GM23338 (cell line): ENCODE measurements around the gene HELZ. TPM values are rescaled to one million over a fixed set of nuclear protein-coding genes. Genes with fewer than 3 reads are reported as not detected.

Experiments used
- ATAC-seq: fragments of 200-7000 bp; cut with Tn5 transposase; 3 replicates; pipeline ENCODE4 v1.9.1; 2020
- DNase-seq: peaks from one replicate; pipeline ENCODE4 v3.0.0-alpha.2; 2015; ENCODE audit warnings: low spot score
- H2AFZ ChIP-seq: fragments of 200-600 bp; sonication (generic); 2 replicates; pipeline ENCODE4 v1.8.0; 2016; ENCODE audit warnings: antibody characterized with exemption, mild to moderate bottlenecking, moderate library complexity
- H3F3A ChIP-seq: fragments of 200-600 bp; sonication (generic); replicated peaks from 2 replicates; pipeline ENCODE4 v1.8.0; 2017; ENCODE audit warnings: antibody characterized with exemption, mixed run types, low read depth
- H3K27ac ChIP-seq: fragments of 200-600 bp; sonication (generic); 2 replicates; pipeline ENCODE4 v1.6.1; 2016; ENCODE audit warnings: low read depth
- H3K27me3 ChIP-seq: fragments of 200-600 bp; sonication (generic); 2 replicates; pipeline ENCODE4 v1.8.0; 2016; ENCODE audit warnings: mild to moderate bottlenecking, mixed run types, moderate library complexity; ENCODE audit not compliant: insufficient read depth
- H3K36me3 ChIP-seq: fragments of 200-600 bp; sonication (generic); 2 replicates; pipeline ENCODE4 v1.8.0; 2016; ENCODE audit warnings: mild to moderate bottlenecking; ENCODE audit not compliant: insufficient read depth
- H3K4me1 ChIP-seq: fragments of 200-600 bp; sonication (generic); 2 replicates; pipeline ENCODE4 v1.8.0; 2016; ENCODE audit warnings: mild to moderate bottlenecking, moderate library complexity; ENCODE audit not compliant: insufficient read depth
- H3K4me2 ChIP-seq: fragments of 200-600 bp; sonication (generic); 2 replicates; pipeline ENCODE4 v1.7.1; 2017; ENCODE audit warnings: mixed run types
- H3K4me3 ChIP-seq: fragments of 200-600 bp; sonication (generic); 2 replicates; pipeline ENCODE4 v1.6.1; 2016; ENCODE audit warnings: mixed run types
- H3K79me2 ChIP-seq: fragments of 200-600 bp; sonication (generic); replicated peaks from 2 replicates; pipeline ENCODE4 v1.8.0; 2017; ENCODE audit warnings: mild to moderate bottlenecking; ENCODE audit not compliant: insufficient read depth
- H3K9me2 ChIP-seq: fragments of 200-600 bp; sonication (generic); 2 replicates; pipeline ENCODE4 v1.8.0; 2017; ENCODE audit not compliant: insufficient read depth
- H4K20me1 ChIP-seq: fragments of 200-600 bp; sonication (generic); replicated peaks from 2 replicates; pipeline ENCODE4 v1.8.0; 2017; ENCODE audit warnings: mild to moderate bottlenecking; ENCODE audit not compliant: insufficient read depth
- H3K27ac Mint-ChIP-seq: 2 replicates; pipeline ENCODE4 v1.8.0; 2020; ENCODE audit warnings: inconsistent platforms, mild to moderate bottlenecking, moderate library complexity, mixed read lengths
- H3K27me3 Mint-ChIP-seq: 3 replicates; pipeline ENCODE4 v1.8.0; 2022; ENCODE audit warnings: low read depth, mild to moderate bottlenecking, moderate library complexity, mixed read lengths, inconsistent platforms; ENCODE audit not compliant: insufficient read depth, poor library complexity
- H3K36me3 Mint-ChIP-seq: 3 replicates; pipeline ENCODE4 v1.8.0; 2021; ENCODE audit warnings: low read depth, mild to moderate bottlenecking, inconsistent platforms, moderate library complexity, mixed read lengths
- H3K4me1 Mint-ChIP-seq: 3 replicates; pipeline ENCODE4 v1.8.0; 2020; ENCODE audit warnings: mild to moderate bottlenecking, inconsistent platforms, mixed read lengths
- H3K4me3 Mint-ChIP-seq: 3 replicates; pipeline ENCODE4 v1.8.0; 2021; ENCODE audit warnings: moderate library complexity, mild to moderate bottlenecking, inconsistent platforms, mixed read lengths
- H3K9me3 Mint-ChIP-seq: 3 replicates; pipeline ENCODE4 v1.8.0; 2020; ENCODE audit warnings: moderate library complexity, mild to moderate bottlenecking, inconsistent platforms, mixed read lengths
- CREB1 ChIP-seq: fragments of 250-450 bp; sonication (Bioruptor Pico); IDR thresholded peaks from 2 replicates; pipeline ENCODE4 v1.5.0; 2020; ENCODE audit warnings: low read depth, mild to moderate bottlenecking, moderate library complexity
- EZH2 ChIP-seq: fragments of 200-600 bp; sonication (generic); IDR thresholded peaks from one replicate; pipeline ENCODE4 v1.8.0; 2017; ENCODE audit warnings: antibody characterized with exemption, mild to moderate bottlenecking, low read depth; ENCODE audit not compliant: unreplicated experiment
- EZH2phosphoT487 ChIP-seq: fragments of 200-600 bp; sonication (generic); IDR thresholded peaks from one replicate; pipeline ENCODE4 v1.8.1; 2018; ENCODE audit warnings: antibody characterized with exemption; ENCODE audit not compliant: unreplicated experiment
- POLR2AphosphoS5 ChIP-seq: IDR thresholded peaks from 2 replicates; pipeline ENCODE4 v1.6.1; 2016; ENCODE audit warnings: antibody characterized with exemption, low read depth
- STAT1 ChIP-seq: IDR thresholded peaks from one replicate; pipeline ENCODE4 v1.6.1; 2016; ENCODE audit warnings: antibody characterized with exemption; ENCODE audit not compliant: unreplicated experiment
- ZNF114 ChIP-seq: fragments of 250-450 bp; sonication (Bioruptor Pico); IDR thresholded peaks from 2 replicates; pipeline ENCODE4 v1.5.0; 2020; ENCODE audit warnings: mild to moderate bottlenecking, moderate library complexity
- ZNF331 ChIP-seq: fragments of 250-450 bp; sonication (Bioruptor Pico); IDR thresholded peaks from 2 replicates; pipeline ENCODE4 v1.5.0; 2020; ENCODE audit warnings: low read depth, mild to moderate bottlenecking, moderate library complexity
- polyA plus RNA-seq: library from polyadenylated mRNA; unstranded; fragments of >200 nt; fragmentation: Nextera tagmentation; extraction: Ambion mirVana; gene quantifications from 2 replicates; pipeline ENCODE4 v1.2.1, GENCODE V29; 2016
- total RNA-seq: library from RNA; depleted of rRNA; stranded (reverse); fragments of >200 nt; shearing (Covaris generic); gene quantifications from 2 replicates; pipeline ENCODE4 v1.2.3, GENCODE V29; 2014
- TF ChIP-seq, protein P1 (sequence below): fragments of 250-450 bp; sonication (Bioruptor Pico); IDR thresholded peaks from 2 replicates; pipeline ENCODE4 v1.5.0; 2020; ENCODE audit warnings: mild to moderate bottlenecking, moderate library complexity
- TF ChIP-seq, protein P2 (sequence below): IDR thresholded peaks from 2 replicates; pipeline ENCODE4 v1.6.1; 2016; ENCODE audit warnings: antibody characterized with exemption
- TF ChIP-seq, protein P3 (sequence below): IDR thresholded peaks from one replicate; pipeline ENCODE4 v1.6.1; 2018; ENCODE audit warnings: antibody characterized with exemption; ENCODE audit not compliant: unreplicated experiment

Gene HELZ
- total and polyA plus RNA-seq, 2 experiments from 2014 or later: 38.9 to 62.0 TPM

- TF ChIP-seq, protein P1, sequence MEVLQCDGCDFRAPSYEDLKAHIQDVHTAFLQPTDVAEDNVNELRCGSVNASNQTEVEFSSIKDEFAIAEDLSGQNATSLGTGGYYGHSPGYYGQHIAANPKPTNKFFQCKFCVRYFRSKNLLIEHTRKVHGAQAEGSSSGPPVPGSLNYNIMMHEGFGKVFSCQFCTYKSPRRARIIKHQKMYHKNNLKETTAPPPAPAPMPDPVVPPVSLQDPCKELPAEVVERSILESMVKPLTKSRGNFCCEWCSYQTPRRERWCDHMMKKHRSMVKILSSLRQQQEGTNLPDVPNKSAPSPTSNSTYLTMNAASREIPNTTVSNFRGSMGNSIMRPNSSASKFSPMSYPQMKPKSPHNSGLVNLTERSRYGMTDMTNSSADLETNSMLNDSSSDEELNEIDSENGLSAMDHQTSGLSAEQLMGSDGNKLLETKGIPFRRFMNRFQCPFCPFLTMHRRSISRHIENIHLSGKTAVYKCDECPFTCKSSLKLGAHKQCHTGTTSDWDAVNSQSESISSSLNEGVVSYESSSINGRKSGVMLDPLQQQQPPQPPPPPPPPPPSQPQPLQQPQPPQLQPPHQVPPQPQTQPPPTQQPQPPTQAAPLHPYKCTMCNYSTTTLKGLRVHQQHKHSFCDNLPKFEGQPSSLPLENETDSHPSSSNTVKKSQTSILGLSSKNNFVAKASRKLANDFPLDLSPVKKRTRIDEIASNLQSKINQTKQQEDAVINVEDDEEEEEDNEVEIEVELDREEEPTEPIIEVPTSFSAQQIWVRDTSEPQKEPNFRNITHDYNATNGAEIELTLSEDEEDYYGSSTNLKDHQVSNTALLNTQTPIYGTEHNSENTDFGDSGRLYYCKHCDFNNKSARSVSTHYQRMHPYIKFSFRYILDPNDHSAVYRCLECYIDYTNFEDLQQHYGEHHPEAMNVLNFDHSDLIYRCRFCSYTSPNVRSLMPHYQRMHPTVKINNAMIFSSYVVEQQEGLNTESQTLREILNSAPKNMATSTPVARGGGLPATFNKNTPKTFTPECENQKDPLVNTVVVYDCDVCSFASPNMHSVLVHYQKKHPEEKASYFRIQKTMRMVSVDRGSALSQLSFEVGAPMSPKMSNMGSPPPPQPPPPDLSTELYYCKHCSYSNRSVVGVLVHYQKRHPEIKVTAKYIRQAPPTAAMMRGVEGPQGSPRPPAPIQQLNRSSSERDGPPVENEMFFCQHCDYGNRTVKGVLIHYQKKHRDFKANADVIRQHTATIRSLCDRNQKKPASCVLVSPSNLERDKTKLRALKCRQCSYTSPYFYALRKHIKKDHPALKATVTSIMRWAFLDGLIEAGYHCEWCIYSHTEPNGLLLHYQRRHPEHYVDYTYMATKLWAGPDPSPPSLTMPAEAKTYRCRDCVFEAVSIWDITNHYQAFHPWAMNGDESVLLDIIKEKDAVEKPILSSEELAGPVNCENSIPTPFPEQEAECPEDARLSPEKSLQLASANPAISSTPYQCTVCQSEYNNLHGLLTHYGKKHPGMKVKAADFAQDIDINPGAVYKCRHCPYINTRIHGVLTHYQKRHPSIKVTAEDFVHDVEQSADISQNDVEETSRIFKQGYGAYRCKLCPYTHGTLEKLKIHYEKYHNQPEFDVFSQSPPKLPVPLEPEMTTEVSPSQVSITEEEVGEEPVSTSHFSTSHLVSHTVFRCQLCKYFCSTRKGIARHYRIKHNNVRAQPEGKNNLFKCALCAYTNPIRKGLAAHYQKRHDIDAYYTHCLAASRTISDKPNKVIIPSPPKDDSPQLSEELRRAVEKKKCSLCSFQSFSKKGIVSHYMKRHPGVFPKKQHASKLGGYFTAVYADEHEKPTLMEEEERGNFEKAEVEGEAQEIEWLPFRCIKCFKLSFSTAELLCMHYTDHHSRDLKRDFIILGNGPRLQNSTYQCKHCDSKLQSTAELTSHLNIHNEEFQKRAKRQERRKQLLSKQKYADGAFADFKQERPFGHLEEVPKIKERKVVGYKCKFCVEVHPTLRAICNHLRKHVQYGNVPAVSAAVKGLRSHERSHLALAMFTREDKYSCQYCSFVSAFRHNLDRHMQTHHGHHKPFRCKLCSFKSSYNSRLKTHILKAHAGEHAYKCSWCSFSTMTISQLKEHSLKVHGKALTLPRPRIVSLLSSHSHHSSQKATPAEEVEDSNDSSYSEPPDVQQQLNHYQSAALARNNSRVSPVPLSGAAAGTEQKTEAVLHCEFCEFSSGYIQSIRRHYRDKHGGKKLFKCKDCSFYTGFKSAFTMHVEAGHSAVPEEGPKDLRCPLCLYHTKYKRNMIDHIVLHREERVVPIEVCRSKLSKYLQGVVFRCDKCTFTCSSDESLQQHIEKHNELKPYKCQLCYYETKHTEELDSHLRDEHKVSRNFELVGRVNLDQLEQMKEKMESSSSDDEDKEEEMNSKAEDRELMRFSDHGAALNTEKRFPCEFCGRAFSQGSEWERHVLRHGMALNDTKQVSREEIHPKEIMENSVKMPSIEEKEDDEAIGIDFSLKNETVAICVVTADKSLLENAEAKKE: no peak
- no peak for TF ChIP-seq EZH2phosphoT487
These were observed 204.3 kb downstream of the HELZ start (continued) for GRCh38 chr17:67040652-67041051.

GRCh38 chr17:67038861-67039365 lies 206.1 kb downstream of the HELZ start:
- no peaks in the 10 kb centered on the region for H4K20me1 ChIP-seq
- no peak overlapping the region for H3K4me3 ChIP-seq
- H3K27ac ChIP-seq: no peak overlapping the region
- no peak overlapping the region for H2AFZ ChIP-seq
- Mint-ChIP-seq H3K27me3 (peaks cover 7% of the 10 kb centered on the region), H3K4me1 (no peaks in the 10 kb centered on the region; the same call in 2 of the 3 replicates), H3K36me3 (no peaks in the 10 kb centered on the region; the same call in 2 of the 3 replicates), H3K4me3 (no peak overlapping the region), H3K9me3 (no peaks in the 10 kb centered on the region; the same call in 2 of the 3 replicates), H3K27ac (no peak overlapping the region)
- DNase-seq (no peak), ATAC-seq (no peak)
- no peaks in the 10 kb centered on the region for H3K27me3 ChIP-seq
- no peak overlapping the region for H3K4me2 ChIP-seq
- H3K9me2 ChIP-seq: peaks cover 7% of the 10 kb centered on the region; the same call in 1 of the 2 replicates
- H3K4me1 ChIP-seq: no peaks in the 10 kb centered on the region
- no peaks in the 10 kb centered on the region for H3F3A ChIP-seq
- H3K36me3 ChIP-seq: no peaks in the 10 kb centered on the region
- H3K79me2 ChIP-seq: no peaks in the 10 kb centered on the region
- TF ChIP-seq, protein P2, sequence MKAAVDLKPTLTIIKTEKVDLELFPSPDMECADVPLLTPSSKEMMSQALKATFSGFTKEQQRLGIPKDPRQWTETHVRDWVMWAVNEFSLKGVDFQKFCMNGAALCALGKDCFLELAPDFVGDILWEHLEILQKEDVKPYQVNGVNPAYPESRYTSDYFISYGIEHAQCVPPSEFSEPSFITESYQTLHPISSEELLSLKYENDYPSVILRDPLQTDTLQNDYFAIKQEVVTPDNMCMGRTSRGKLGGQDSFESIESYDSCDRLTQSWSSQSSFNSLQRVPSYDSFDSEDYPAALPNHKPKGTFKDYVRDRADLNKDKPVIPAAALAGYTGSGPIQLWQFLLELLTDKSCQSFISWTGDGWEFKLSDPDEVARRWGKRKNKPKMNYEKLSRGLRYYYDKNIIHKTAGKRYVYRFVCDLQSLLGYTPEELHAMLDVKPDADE: no peak
- TF ChIP-seq ZNF114 (CRISPR knock-in tag) (no peak), POLR2AphosphoS5 (no peak), ZNF331 (CRISPR knock-in tag) (no peak), EZH2phosphoT487 (no peak), EZH2 (no peak), STAT1 (no peak), CREB1 (CRISPR knock-in tag) (no peak)
- TF ChIP-seq, protein P3, sequence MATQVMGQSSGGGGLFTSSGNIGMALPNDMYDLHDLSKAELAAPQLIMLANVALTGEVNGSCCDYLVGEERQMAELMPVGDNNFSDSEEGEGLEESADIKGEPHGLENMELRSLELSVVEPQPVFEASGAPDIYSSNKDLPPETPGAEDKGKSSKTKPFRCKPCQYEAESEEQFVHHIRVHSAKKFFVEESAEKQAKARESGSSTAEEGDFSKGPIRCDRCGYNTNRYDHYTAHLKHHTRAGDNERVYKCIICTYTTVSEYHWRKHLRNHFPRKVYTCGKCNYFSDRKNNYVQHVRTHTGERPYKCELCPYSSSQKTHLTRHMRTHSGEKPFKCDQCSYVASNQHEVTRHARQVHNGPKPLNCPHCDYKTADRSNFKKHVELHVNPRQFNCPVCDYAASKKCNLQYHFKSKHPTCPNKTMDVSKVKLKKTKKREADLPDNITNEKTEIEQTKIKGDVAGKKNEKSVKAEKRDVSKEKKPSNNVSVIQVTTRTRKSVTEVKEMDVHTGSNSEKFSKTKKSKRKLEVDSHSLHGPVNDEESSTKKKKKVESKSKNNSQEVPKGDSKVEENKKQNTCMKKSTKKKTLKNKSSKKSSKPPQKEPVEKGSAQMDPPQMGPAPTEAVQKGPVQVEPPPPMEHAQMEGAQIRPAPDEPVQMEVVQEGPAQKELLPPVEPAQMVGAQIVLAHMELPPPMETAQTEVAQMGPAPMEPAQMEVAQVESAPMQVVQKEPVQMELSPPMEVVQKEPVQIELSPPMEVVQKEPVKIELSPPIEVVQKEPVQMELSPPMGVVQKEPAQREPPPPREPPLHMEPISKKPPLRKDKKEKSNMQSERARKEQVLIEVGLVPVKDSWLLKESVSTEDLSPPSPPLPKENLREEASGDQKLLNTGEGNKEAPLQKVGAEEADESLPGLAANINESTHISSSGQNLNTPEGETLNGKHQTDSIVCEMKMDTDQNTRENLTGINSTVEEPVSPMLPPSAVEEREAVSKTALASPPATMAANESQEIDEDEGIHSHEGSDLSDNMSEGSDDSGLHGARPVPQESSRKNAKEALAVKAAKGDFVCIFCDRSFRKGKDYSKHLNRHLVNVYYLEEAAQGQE: no peak
